ENCODE results near the gene CLEC7A.

Gene CLEC7A

DNA sequence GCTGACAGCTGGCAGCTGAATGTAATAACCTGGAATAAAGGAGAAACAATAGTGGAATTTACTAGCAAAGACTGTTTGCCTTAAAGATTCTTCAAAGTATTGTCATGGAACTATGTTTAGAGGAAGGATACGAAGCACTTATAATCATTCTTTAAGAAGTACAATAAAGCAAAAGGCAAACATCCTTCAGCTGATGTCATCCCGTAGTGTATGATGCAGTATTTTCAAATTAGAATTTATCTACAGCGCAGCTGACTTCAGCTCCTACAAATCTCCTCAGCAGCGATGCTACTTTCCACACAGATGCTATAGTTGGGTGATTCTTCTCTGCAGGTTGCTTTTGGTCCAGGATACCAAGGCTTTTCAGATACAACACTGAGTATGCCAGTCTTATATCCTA, 62.7 kb downstream of the CLEC7A start:
- Histone ChIP-seq H3K27ac (peak overlapping the region; percentile 94), H3K4me3 (ENCODE audit: low read depth in 1 of 2, low read length in 1 of 2) (peak overlapping the region in 1 of 2 experiments; percentile 46), H3K4me1 (ENCODE audit: control insufficient read depth in 1 of 2, insufficient read depth in 1 of 2, low read depth in 1 of 2, low read length in 1 of 2) (peaks cover 67 to 69% of the 10 kb centered on the region in 2 experiments), H3K27me3 (no peaks in the 10 kb centered on the region), H3K36me3 (no peaks in the 10 kb centered on the region), H3K9me3 (no peaks in the 10 kb centered on the region)
- TF ChIP-seq, protein P1, sequence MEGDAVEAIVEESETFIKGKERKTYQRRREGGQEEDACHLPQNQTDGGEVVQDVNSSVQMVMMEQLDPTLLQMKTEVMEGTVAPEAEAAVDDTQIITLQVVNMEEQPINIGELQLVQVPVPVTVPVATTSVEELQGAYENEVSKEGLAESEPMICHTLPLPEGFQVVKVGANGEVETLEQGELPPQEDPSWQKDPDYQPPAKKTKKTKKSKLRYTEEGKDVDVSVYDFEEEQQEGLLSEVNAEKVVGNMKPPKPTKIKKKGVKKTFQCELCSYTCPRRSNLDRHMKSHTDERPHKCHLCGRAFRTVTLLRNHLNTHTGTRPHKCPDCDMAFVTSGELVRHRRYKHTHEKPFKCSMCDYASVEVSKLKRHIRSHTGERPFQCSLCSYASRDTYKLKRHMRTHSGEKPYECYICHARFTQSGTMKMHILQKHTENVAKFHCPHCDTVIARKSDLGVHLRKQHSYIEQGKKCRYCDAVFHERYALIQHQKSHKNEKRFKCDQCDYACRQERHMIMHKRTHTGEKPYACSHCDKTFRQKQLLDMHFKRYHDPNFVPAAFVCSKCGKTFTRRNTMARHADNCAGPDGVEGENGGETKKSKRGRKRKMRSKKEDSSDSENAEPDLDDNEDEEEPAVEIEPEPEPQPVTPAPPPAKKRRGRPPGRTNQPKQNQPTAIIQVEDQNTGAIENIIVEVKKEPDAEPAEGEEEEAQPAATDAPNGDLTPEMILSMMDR (IDR thresholded peaks at IDR 0.05), result no peak
